ENCODE results near the gene HDGFL3.

The HDGFL3 gene

DNA sequence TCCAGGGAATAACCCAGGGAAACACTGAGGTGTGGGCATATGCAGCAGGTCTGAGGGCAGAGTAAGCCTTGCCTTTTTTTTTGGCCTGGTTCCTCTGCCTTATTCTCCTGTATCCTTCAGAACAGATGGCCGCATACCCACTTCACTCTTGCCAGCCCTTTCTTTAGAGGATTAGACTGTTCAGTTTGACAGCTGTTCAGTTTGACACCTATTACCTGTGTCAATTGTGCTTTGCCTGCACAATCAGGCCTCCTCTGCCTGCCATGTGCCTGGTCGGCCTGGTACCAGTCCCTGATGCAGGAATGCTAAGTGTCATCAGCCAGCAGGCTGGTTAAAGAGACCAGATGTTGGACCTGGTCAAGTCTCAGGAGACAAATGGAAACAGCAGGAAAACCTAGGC, 77.8 kb downstream of the HDGFL3 start:
- in situ Hi-C loops (cut with MboI; ENCODE audit: low sequenced_read_pairs): no loop called here

- in situ Hi-C loops (cut with MboI; ENCODE audit: low sequenced_read_pairs): no loop called here
Measured at GRCh38 chr15:83127547-83128150, 80.0 kb downstream of the HDGFL3 start.

- in situ Hi-C loops (cut with MboI; ENCODE audit: low sequenced_read_pairs): loop anchor here (25.0 kb wide), 1 partner anchor 586 kb away; the partner anchor contains the start of gene RPS17
Measured at GRCh38 chr15:83123529-83123928, 84.1 kb downstream of the HDGFL3 start.

DNA sequence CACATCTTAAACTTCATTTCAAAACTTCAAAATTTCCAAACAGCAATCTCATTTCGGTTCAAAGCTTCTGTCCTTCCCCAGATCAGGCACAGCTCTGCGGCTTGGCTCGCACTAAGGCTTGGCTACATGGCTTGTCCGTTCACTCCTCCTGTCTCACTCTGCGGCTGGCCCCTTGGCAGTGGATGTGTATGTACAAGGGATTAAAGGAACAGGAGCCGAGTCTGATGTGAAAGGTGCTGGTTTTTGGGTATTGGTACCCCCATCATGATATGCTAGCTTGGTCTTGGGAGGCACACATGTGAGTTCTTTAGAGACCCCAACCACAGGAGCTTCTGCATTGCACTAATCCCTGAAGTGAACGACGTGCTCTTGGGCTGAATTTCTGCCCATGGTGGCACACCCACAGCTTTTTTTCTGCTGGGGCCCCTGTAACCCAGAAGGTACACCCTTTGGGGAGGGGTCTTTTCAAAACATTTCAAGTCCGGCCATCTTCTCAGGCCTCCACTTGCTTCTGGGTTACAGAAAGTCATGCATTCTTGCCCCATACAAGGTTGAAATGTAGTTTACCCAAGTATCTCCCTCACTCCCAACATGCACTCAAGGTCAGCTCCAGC, 87.5 kb downstream of the HDGFL3 start:
- in situ Hi-C loops (cut with MboI; ENCODE audit: low sequenced_read_pairs): loop anchor here (25.0 kb wide), 1 partner anchor 583 kb away; the partner anchor contains the start of gene RPS17

- in situ Hi-C loops (cut with MboI; ENCODE audit: low sequenced_read_pairs): loop anchor here (25.0 kb wide), 1 partner anchor 582 kb away; the partner anchor contains the start of gene RPS17
Measured at GRCh38 chr15:83118968-83119367, 88.7 kb downstream of the HDGFL3 start.

DNA sequence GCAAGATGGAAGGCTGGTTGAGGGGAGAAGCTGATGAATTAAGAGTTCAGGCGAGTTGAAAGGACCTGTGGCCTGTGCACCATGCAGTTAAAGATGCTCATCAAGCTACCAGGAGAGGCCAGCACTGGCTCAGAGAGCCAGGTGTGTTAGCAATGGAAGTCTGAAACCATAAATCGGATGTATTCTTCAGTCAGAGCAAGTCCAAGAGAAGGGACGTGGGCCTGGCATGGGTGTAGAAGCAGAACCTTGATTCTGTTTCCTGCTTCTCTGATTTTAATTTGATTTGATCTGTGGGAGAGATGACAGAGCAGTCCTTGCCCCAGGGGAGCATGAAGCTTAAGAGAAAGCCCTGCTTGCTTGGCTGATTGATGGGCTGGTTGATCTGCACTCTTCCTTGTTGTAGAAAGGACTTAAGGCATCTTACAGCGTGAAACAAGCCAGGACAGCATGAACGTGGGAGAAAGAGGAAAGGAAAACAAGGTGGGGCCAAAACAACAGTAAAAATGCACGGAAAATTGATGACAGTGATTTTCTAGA, 89.3 kb downstream of the HDGFL3 start:
- in situ Hi-C loops (cut with MboI; ENCODE audit: low sequenced_read_pairs): loop anchor here (25.0 kb wide), 1 partner anchor 581 kb away; the partner anchor contains the start of gene RPS17

- in situ Hi-C loops (cut with MboI; ENCODE audit: low sequenced_read_pairs): loop anchor here (25.0 kb wide), 1 partner anchor 579 kb away; the partner anchor contains the start of gene RPS17
Measured at GRCh38 chr15:83115831-83116565, 91.6 kb downstream of the HDGFL3 start.

GRCh38 chr15:83115410-83115809, 92.2 kb downstream of the HDGFL3 start:
- in situ Hi-C loops (cut with MboI; ENCODE audit: low sequenced_read_pairs): loop anchor here (25.0 kb wide), 1 partner anchor 578 kb away; the partner anchor contains the start of gene RPS17

GRCh38 chr15:83114856-83115255, 92.8 kb downstream of the HDGFL3 start:
- in situ Hi-C loops (cut with MboI; ENCODE audit: low sequenced_read_pairs): loop anchor here (25.0 kb wide), 1 partner anchor 578 kb away; the partner anchor contains the start of gene RPS17

DNA sequence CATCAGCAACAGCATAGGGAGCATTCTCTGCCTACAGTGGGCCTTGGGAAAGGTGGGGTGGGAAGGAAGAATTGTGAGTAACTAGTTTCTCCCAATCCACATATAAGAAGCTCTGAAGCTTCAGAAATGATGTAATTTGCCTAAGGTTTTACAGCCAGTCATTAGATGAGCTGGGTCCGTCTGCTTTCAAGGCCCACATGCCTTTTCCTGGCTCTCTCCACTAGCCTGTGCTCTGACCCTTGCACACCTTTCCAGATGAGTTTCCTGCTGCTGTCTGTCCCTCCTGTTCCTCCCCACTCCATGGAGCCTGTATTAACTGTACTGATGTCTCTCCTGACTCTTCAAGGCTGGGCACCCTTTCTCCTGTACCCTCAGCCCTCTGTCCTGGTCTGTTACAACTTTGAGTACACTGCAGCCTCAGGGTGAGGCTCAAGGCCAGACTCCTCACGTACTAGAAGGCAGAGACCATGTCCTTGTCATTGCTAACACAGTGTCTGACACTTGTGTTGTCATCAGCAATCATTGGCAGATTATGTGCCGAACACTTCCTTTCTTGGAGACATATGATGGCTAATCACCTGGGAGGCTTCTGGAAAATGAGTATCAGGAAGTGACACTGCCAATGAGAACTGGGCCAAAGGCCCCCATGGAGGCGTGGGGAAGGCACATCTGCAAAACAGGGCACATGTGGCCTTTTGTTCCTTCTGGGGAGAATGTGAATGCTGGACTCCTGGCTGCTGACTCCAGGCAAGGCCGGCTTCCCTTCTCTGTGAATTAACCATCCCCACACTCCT, 93.5 kb downstream of the HDGFL3 start:
- in situ Hi-C loops (cut with MboI; ENCODE audit: low sequenced_read_pairs): loop anchor here (25.0 kb wide), 1 partner anchor 577 kb away; the partner anchor contains the start of gene RPS17

- in situ Hi-C loops (cut with MboI; ENCODE audit: low sequenced_read_pairs): loop anchor here (25.0 kb wide), 1 partner anchor 576 kb away; the partner anchor contains the start of gene RPS17
Measured at GRCh38 chr15:83112956-83113299, 94.7 kb downstream of the HDGFL3 start.

- in situ Hi-C loops (cut with MboI; ENCODE audit: low sequenced_read_pairs): loop anchor here (25.0 kb wide), 1 partner anchor 575 kb away; the partner anchor contains the start of gene RPS17
Measured at GRCh38 chr15:83112233-83112955, 95.2 kb downstream of the HDGFL3 start.

DNA sequence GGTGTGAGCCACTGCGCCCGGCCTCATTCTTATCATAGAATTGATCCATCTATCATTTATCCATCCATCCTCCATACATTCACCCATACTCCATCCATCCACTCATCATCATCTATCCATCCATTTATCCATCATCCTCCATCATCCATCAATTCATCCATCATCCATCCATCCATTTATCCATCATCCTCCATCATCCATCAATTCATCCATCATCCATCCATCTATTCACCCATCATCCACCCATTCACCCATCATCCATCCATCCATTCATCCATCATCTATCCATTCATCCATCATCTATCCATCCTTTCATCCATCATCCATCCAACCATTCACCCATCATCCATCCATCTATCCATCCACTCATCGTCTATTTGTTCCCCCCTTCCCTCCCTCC, 96.5 kb downstream of the HDGFL3 start:
- in situ Hi-C loops (cut with MboI; ENCODE audit: low sequenced_read_pairs): loop anchor here (25.0 kb wide), 1 partner anchor 574 kb away; the partner anchor contains the start of gene RPS17

- in situ Hi-C loops (cut with MboI; ENCODE audit: low sequenced_read_pairs): loop anchor here (25.0 kb wide), 1 partner anchor 573 kb away; the partner anchor contains the start of gene RPS17
Measured at GRCh38 chr15:83110381-83110780, 97.2 kb downstream of the HDGFL3 start.

GRCh38 chr15:83109532-83109931, 98.1 kb downstream of the HDGFL3 start:
- in situ Hi-C loops (cut with MboI; ENCODE audit: low sequenced_read_pairs): loop anchor here (25.0 kb wide), 1 partner anchor 572 kb away; the partner anchor contains the start of gene RPS17

DNA sequence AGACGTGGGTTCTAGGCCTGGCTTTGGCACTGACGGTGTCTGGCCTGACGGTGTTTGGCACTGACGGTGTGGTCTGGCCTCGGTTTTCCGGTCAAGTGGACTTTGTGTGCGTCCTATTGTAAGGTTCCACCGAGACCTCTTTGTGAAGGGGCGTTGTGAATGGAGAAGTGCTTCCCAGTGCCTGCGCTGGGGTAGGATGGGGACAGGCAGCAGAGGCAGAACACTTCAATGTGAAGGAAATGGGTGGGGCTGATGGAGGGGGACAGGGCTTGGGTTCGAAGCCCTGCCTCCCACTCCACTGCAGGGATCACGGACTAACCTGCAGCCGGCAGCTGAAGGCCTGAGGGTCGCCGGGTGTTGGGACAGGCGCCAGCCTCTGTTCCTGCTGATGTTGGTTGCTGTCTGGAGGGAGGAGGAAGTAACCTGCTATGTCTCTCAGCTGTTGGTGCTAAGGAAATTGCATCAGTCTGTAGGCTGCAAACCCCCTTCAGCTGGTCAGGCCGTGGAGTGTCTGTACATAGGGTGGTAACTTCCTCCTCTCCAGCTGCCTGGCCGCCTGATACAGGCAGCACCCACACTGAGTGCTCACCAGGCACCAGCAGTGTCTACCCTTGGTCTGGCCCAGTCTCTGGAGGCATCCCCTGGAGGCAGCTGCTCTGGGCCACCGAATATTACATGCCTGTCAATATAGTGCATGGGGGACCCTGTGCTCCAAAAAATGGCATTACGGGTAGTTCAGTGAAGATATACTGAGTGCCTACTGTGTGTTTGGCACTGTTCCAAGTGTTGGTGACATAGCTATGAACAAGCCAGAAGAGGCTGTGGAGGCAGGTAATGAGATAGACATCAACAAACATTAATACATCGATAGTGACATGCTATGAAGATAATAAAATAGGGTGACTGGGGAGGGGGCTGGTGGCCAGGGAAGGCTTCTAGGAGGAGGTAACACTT, 99.1 kb downstream of the HDGFL3 start:
- in situ Hi-C loops (cut with MboI; ENCODE audit: low sequenced_read_pairs): loop anchor here (25.0 kb wide), 1 partner anchor 571 kb away; the partner anchor contains the start of gene RPS17

DNA sequence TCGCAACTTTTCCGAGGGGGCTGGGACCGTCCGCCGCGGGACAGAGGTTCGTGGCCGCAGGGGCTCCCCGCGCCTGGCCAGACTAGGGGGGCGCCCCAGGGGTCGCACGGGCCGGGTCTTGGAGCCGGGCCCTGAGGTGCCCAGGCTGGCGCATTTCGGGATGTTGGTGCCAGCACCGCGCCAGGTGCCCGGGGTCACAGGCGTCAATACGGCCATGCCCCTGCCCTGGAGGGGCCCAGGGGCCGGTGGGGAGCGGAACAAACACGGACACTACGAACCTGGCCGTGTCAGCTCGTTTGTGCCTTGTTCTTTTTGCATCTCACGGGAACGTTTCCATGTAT, 99.8 kb downstream of the HDGFL3 start:
- in situ Hi-C loops (cut with MboI; ENCODE audit: low sequenced_read_pairs): loop anchor here (25.0 kb wide), 1 partner anchor 571 kb away; the partner anchor contains the start of gene RPS17

Measured in HL-60/S4 treated with retinoic acid at 250 ng/mL for 4 days and 3 days (cell line).